Measurements from ENCODE around the gene ANKRD66. TPM values are rescaled to one million over a fixed set of nuclear protein-coding genes. Genes with fewer than 3 reads are reported as not detected.

The ANKRD66 gene
- total and polyA plus RNA-seq, 4 donors: not detected

DNA sequence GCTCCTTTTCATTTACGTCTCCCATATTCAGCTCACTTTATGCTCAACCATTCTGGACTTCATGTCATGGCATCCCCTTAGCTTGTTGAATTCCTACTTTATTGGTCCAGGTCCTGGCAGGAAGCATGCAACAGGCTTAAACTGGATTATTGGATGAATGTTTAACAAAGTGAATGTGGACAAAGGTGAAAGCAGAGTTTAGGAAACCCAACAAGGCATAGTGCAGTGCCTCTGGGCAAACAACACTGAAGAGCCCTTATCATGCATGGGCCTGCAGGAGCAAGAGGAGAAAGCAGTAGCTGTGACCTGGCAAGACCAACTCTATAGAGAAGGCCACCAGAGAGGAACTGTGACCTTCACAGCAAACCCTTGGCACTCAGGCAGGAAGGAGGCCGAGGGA is 5.3 kb upstream of the ANKRD66 start:
- TF ChIP-seq NR2F2 (IDR thresholded peaks at IDR 0.05) (no peak), GABPA (IDR thresholded peaks at IDR 0.05 in 1 of 2, conservative IDR thresholded peaks at IDR 0.05 in 1 of 2) (no peak), RAD21 (IDR thresholded peaks at IDR 0.05) (no peak), EGR1 (IDR thresholded peaks at IDR 0.05; ENCODE audit: low read depth in 2 of 2) (no peak), RXRA (IDR thresholded peaks at IDR 0.05) (no peak)
- TF ChIP-seq, protein P1, sequence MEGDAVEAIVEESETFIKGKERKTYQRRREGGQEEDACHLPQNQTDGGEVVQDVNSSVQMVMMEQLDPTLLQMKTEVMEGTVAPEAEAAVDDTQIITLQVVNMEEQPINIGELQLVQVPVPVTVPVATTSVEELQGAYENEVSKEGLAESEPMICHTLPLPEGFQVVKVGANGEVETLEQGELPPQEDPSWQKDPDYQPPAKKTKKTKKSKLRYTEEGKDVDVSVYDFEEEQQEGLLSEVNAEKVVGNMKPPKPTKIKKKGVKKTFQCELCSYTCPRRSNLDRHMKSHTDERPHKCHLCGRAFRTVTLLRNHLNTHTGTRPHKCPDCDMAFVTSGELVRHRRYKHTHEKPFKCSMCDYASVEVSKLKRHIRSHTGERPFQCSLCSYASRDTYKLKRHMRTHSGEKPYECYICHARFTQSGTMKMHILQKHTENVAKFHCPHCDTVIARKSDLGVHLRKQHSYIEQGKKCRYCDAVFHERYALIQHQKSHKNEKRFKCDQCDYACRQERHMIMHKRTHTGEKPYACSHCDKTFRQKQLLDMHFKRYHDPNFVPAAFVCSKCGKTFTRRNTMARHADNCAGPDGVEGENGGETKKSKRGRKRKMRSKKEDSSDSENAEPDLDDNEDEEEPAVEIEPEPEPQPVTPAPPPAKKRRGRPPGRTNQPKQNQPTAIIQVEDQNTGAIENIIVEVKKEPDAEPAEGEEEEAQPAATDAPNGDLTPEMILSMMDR (IDR thresholded peaks at IDR 0.05; ENCODE audit: low read depth, low read length, missing input control): no peak
- TF ChIP-seq, protein P2, sequence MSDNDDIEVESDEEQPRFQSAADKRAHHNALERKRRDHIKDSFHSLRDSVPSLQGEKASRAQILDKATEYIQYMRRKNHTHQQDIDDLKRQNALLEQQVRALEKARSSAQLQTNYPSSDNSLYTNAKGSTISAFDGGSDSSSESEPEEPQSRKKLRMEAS (IDR thresholded peaks at IDR 0.05): no peak
- DNase-seq (ENCODE audit: low spot score): no peak
- Histone ChIP-seq H3K27me3 (ENCODE audit: control insufficient read depth in 4 of 4, insufficient read depth in 4 of 4, low read length in 3 of 4) (peaks cover 0 to 2% (median 0%) of the 10 kb centered on the region in 4 donors), H3K9ac (ENCODE audit: low read depth in 1 of 2, low read length in 2 of 2) (no peak overlapping the region), H3K4me3 (ENCODE audit: low read depth in 1 of 3, low read length in 3 of 3) (no peak overlapping the region), H3K27ac (ENCODE audit: low read depth in 1 of 2, low read length in 2 of 2) (no peak overlapping the region), H3K9me3 (ENCODE audit: control insufficient read depth in 4 of 4, low read length in 3 of 4) (no peaks in the 10 kb centered on the region), H3K4me1 (ENCODE audit: control insufficient read depth in 4 of 4, insufficient read depth in 4 of 4, low read length in 3 of 4) (no peaks in the 10 kb centered on the region), H3K36me3 (ENCODE audit: control insufficient read depth in 4 of 4, insufficient read depth in 3 of 4, low read depth in 1 of 4, low read length in 3 of 4) (no peaks in the 10 kb centered on the region)
- 65% methylated on average over 2 of the region's 2 CpGs for WGBS

DNA sequence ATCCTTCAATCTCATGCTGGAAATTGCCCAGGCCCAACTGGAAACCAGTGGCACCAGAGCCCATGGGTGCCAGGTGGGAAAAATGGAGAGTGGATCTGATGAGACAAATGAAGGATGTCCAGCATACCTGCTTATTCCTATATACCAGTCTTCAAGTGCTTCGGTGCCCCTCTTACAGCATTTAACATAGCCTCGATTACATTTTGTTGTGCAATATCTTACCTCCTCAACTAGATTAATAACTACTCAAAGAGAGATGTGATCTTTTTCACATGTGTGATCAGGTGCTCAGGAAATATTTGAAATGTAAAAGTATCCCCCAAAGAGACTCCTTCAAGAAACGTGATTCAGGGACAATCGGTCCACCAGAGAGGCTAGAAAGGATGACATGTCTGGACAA is 4.8 kb upstream of the ANKRD66 start:
- no peak overlapping the region for H3K27ac ChIP-seq (ENCODE audit: low read depth in 1 of 2, low read length in 2 of 2)
- 95% methylated on average over 4 of the region's 4 CpGs for WGBS
- no peaks in the 10 kb centered on the region for H3K4me1 ChIP-seq (ENCODE audit: control insufficient read depth in 4 of 4, insufficient read depth in 4 of 4, low read length in 3 of 4)
- H3K4me3 ChIP-seq (ENCODE audit: low read depth in 1 of 3, low read length in 3 of 3): no peak overlapping the region
- no peak for DNase-seq (ENCODE audit: low spot score)
- TF ChIP-seq RXRA (IDR thresholded peaks at IDR 0.05) (no peak), SP1 (IDR thresholded peaks at IDR 0.05) (no peak), NR2F2 (IDR thresholded peaks at IDR 0.05) (no peak), EGR1 (IDR thresholded peaks at IDR 0.05; ENCODE audit: low read depth in 2 of 2) (no peak), RAD21 (IDR thresholded peaks at IDR 0.05) (no peak), GABPA (IDR thresholded peaks at IDR 0.05 in 1 of 2, conservative IDR thresholded peaks at IDR 0.05 in 1 of 2) (no peak), TAF1 (conservative IDR thresholded peaks at IDR 0.05) (no peak), FOXA2 (IDR thresholded peaks at IDR 0.05) (no peak), JUND (IDR thresholded peaks at IDR 0.05) (no peak), HNF4A (conservative IDR thresholded peaks at IDR 0.05) (no peak), HNF4G (IDR thresholded peaks at IDR 0.05) (no peak), FOXA1 (IDR thresholded peaks at IDR 0.05) (no peak), YY1 (IDR thresholded peaks at IDR 0.05) (no peak)
- TF ChIP-seq, protein P3, sequence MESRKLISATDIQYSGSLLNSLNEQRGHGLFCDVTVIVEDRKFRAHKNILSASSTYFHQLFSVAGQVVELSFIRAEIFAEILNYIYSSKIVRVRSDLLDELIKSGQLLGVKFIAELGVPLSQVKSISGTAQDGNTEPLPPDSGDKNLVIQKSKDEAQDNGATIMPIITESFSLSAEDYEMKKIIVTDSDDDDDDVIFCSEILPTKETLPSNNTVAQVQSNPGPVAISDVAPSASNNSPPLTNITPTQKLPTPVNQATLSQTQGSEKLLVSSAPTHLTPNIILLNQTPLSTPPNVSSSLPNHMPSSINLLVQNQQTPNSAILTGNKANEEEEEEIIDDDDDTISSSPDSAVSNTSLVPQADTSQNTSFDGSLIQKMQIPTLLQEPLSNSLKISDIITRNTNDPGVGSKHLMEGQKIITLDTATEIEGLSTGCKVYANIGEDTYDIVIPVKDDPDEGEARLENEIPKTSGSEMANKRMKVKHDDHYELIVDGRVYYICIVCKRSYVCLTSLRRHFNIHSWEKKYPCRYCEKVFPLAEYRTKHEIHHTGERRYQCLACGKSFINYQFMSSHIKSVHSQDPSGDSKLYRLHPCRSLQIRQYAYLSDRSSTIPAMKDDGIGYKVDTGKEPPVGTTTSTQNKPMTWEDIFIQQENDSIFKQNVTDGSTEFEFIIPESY (IDR thresholded peaks at IDR 0.05): no peak
- TF ChIP-seq, protein P4, sequence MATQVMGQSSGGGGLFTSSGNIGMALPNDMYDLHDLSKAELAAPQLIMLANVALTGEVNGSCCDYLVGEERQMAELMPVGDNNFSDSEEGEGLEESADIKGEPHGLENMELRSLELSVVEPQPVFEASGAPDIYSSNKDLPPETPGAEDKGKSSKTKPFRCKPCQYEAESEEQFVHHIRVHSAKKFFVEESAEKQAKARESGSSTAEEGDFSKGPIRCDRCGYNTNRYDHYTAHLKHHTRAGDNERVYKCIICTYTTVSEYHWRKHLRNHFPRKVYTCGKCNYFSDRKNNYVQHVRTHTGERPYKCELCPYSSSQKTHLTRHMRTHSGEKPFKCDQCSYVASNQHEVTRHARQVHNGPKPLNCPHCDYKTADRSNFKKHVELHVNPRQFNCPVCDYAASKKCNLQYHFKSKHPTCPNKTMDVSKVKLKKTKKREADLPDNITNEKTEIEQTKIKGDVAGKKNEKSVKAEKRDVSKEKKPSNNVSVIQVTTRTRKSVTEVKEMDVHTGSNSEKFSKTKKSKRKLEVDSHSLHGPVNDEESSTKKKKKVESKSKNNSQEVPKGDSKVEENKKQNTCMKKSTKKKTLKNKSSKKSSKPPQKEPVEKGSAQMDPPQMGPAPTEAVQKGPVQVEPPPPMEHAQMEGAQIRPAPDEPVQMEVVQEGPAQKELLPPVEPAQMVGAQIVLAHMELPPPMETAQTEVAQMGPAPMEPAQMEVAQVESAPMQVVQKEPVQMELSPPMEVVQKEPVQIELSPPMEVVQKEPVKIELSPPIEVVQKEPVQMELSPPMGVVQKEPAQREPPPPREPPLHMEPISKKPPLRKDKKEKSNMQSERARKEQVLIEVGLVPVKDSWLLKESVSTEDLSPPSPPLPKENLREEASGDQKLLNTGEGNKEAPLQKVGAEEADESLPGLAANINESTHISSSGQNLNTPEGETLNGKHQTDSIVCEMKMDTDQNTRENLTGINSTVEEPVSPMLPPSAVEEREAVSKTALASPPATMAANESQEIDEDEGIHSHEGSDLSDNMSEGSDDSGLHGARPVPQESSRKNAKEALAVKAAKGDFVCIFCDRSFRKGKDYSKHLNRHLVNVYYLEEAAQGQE (IDR thresholded peaks at IDR 0.05): no peak
- TF ChIP-seq, protein P5, sequence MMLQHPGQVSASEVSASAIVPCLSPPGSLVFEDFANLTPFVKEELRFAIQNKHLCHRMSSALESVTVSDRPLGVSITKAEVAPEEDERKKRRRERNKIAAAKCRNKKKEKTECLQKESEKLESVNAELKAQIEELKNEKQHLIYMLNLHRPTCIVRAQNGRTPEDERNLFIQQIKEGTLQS (IDR thresholded peaks at IDR 0.05): no peak
- TF ChIP-seq, protein P2 (IDR thresholded peaks at IDR 0.05): no peak
- TF ChIP-seq, protein P1 (IDR thresholded peaks at IDR 0.05; ENCODE audit: low read depth, low read length, missing input control): no peak
- H3K36me3 ChIP-seq (ENCODE audit: control insufficient read depth in 4 of 4, insufficient read depth in 3 of 4, low read depth in 1 of 4, low read length in 3 of 4): no peaks in the 10 kb centered on the region
- H3K9ac ChIP-seq (ENCODE audit: low read depth in 1 of 2, low read length in 2 of 2): no peak overlapping the region
- no peaks in the 10 kb centered on the region for H3K9me3 ChIP-seq (ENCODE audit: control insufficient read depth in 4 of 4, low read length in 3 of 4)
- H3K27me3 ChIP-seq (ENCODE audit: control insufficient read depth in 4 of 4, insufficient read depth in 4 of 4, low read length in 3 of 4): no peaks in the 10 kb centered on the region
